GM18520 (cell line): ENCODE results near the gene SIL1.

Experiments
- ATAC-seq: cut with Tn5 transposase; IDR thresholded peaks from one replicate; pipeline ENCODE4 v1.9.1; 2021; ENCODE audit not compliant: unreplicated experiment

Gene SIL1

GRCh38 chr5:139146809-139147482 lies 51.2 kb downstream of the SIL1 start:
- no peak for ATAC-seq

GRCh38 chr5:139141446-139142204 lies 56.5 kb downstream of the SIL1 start:
- ATAC-seq = no peak

- ATAC-seq = no peak
Measured at GRCh38 chr5:139140591-139141071, 57.5 kb downstream of the SIL1 start.

GRCh38 chr5:139138809-139139208 lies 59.4 kb downstream of the SIL1 start:
- no peak for ATAC-seq

GRCh38 chr5:139138109-139138508 lies 60.1 kb downstream of the SIL1 start:
- no peak for ATAC-seq

- no peak for ATAC-seq
Measured at GRCh38 chr5:139137697-139138096, 60.5 kb downstream of the SIL1 start.

- ATAC-seq = no peak
Measured at GRCh38 chr5:139134906-139135305, 63.3 kb downstream of the SIL1 start.

- ATAC-seq = no peak
Measured at GRCh38 chr5:139133282-139133681, 64.9 kb downstream of the SIL1 start.

GRCh38 chr5:139132515-139132914 lies 65.7 kb downstream of the SIL1 start:
- ATAC-seq = no peak

GRCh38 chr5:139131921-139132432 lies 66.2 kb downstream of the SIL1 start:
- ATAC-seq = no peak

GRCh38 chr5:139131465-139131864 lies 66.7 kb downstream of the SIL1 start:
- ATAC-seq = no peak

- ATAC-seq = no peak
Measured at GRCh38 chr5:139131062-139131461, 67.1 kb downstream of the SIL1 start.

- no peak for ATAC-seq
Measured at GRCh38 chr5:139130214-139130613, 68.0 kb downstream of the SIL1 start.

- ATAC-seq = no peak
Measured at GRCh38 chr5:139126711-139127111, 71.5 kb downstream of the SIL1 start.

- no peak for ATAC-seq
Measured at GRCh38 chr5:139125991-139126390, 72.2 kb downstream of the SIL1 start.

- no peak for ATAC-seq
Measured at GRCh38 chr5:139124774-139125520, 73.2 kb downstream of the SIL1 start.

GRCh38 chr5:139121120-139121519 lies 77.0 kb downstream of the SIL1 start:
- ATAC-seq = no peak

- ATAC-seq = no peak
Measured at GRCh38 chr5:139120521-139120920, 77.6 kb downstream of the SIL1 start.

- ATAC-seq = no peak
Measured at GRCh38 chr5:139118804-139119203, 79.4 kb downstream of the SIL1 start.

GRCh38 chr5:139117342-139117884 lies 80.8 kb downstream of the SIL1 start:
- ATAC-seq = no peak

GRCh38 chr5:139116100-139116655 lies 82.0 kb downstream of the SIL1 start:
- ATAC-seq = no peak
